HEK293 (cell line): ENCODE measurements around the gene MARK4.

ENCODE experiments used
- HOXA7 ChIP-seq: sonication (generic); formaldehyde crosslinking; IDR thresholded peaks from 2 replicates; pipeline ENCODE4 v1.8.1; 2022; ENCODE audit warnings: missing genetic modification reagents, borderline replicate concordance
- WT1 ChIP-seq: fragments of 450-650 bp; formaldehyde crosslinking; IDR thresholded peaks from 2 replicates; pipeline ENCODE4 v1.5.1; 2016; ENCODE audit warnings: missing biosample characterization, missing genetic modification characterization
- YY1 ChIP-seq: fragments of 450-650 bp; formaldehyde crosslinking; IDR thresholded peaks from 2 replicates; pipeline ENCODE4 v1.5.1; 2018; ENCODE audit warnings: missing biosample characterization, missing genetic modification characterization
- ZBTB6 ChIP-seq: fragments of 450-650 bp; formaldehyde crosslinking; IDR thresholded peaks from 2 replicates; pipeline ENCODE4 v1.5.1; 2017; ENCODE audit warnings: missing biosample characterization, missing genetic modification characterization
- ZBTB7A ChIP-seq: fragments of 450-650 bp; formaldehyde crosslinking; IDR thresholded peaks from 2 replicates; pipeline ENCODE4 v1.5.1; 2016; ENCODE audit warnings: low read depth, missing biosample characterization, missing genetic modification characterization
- ZNF10 ChIP-seq: fragments of 450-650 bp; formaldehyde crosslinking; IDR thresholded peaks from 2 replicates; pipeline ENCODE4 v1.5.1; 2017; ENCODE audit warnings: missing biosample characterization, missing genetic modification characterization
- ZNF114 ChIP-seq: fragments of 450-650 bp; formaldehyde crosslinking; IDR thresholded peaks from 2 replicates; pipeline ENCODE4 v1.5.0; 2017; ENCODE audit warnings: missing biosample characterization, missing genetic modification characterization
- ZNF302 ChIP-seq: fragments of 450-650 bp; formaldehyde crosslinking; IDR thresholded peaks from 2 replicates; pipeline ENCODE4 v1.5.1; 2016; ENCODE audit warnings: missing biosample characterization, missing genetic modification characterization, low read depth
- ZNF311 ChIP-seq: fragments of 450-650 bp; formaldehyde crosslinking; IDR thresholded peaks from 2 replicates; pipeline ENCODE4 v1.5.1; 2017; ENCODE audit warnings: missing biosample characterization, missing genetic modification characterization, borderline replicate concordance
- ZNF670 ChIP-seq: fragments of 450-650 bp; formaldehyde crosslinking; IDR thresholded peaks from 2 replicates; pipeline ENCODE4 v1.5.1; 2016; ENCODE audit warnings: missing biosample characterization, missing genetic modification characterization, low read depth
- ZNF792 ChIP-seq: fragments of 450-650 bp; formaldehyde crosslinking; IDR thresholded peaks from 2 replicates; pipeline ENCODE4 v1.5.1; 2016; ENCODE audit warnings: missing biosample characterization, missing genetic modification characterization
- TF ChIP-seq, protein P1 (sequence below): fragments of 450-650 bp; formaldehyde crosslinking; IDR thresholded peaks from 2 replicates; pipeline ENCODE4 v1.5.1; 2016; ENCODE audit warnings: missing biosample characterization, missing genetic modification characterization

DNA sequence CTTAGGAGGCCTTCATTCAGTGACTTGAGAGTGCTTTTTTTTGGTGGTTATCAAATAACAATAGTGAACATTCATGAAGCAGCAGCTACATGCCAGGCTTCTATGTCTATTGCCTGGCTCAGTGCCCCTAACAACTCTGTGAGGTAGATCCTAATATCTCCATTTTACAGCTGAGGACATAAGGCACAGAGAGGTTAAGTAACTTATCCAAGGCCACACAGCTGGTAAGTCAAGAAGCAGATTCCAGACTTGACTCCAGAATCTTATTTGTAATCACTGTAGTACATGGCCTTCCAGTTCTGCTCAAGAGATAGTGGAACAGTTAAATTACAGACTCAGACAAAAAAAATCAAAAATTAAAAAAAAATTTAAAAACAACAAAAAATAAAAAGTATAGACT is 44.8 kb downstream of the MARK4 start:
- no peak for TF ChIP-seq HOXA7 (CRISPR knock-in tag)
- no peak for TF ChIP-seq ZBTB7A
- no peak for TF ChIP-seq ZBTB6 (tag by site-specific recombination)
- TF ChIP-seq ZNF302 (tag by site-specific recombination): no peak
- TF ChIP-seq ZNF670: no peak
- TF ChIP-seq YY1 (tag by site-specific recombination): no peak
- no peak for TF ChIP-seq ZNF792 (tag by site-specific recombination)
- TF ChIP-seq, protein P1, sequence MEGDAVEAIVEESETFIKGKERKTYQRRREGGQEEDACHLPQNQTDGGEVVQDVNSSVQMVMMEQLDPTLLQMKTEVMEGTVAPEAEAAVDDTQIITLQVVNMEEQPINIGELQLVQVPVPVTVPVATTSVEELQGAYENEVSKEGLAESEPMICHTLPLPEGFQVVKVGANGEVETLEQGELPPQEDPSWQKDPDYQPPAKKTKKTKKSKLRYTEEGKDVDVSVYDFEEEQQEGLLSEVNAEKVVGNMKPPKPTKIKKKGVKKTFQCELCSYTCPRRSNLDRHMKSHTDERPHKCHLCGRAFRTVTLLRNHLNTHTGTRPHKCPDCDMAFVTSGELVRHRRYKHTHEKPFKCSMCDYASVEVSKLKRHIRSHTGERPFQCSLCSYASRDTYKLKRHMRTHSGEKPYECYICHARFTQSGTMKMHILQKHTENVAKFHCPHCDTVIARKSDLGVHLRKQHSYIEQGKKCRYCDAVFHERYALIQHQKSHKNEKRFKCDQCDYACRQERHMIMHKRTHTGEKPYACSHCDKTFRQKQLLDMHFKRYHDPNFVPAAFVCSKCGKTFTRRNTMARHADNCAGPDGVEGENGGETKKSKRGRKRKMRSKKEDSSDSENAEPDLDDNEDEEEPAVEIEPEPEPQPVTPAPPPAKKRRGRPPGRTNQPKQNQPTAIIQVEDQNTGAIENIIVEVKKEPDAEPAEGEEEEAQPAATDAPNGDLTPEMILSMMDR (tag by site-specific recombination): no peak
- no peak for TF ChIP-seq WT1 (tag by site-specific recombination)
- no peak for TF ChIP-seq ZNF10 (tag by site-specific recombination)
- TF ChIP-seq ZNF114 (tag by site-specific recombination): no peak
- no peak for TF ChIP-seq ZNF311
